ENCODE measurements around the gene PCDHB13. TPM values are rescaled to one million over a fixed set of nuclear protein-coding genes. Genes with fewer than 3 reads are reported as not detected.
"Not testable (repeated sequence)": the region's sequence is repeated elsewhere in the genome, so short reads cannot be mapped to it uniquely, and the experiment has no call there.

PCDHB13 gene
- 2.4 TPM for polyA plus RNA-seq (ENCODE audit: insufficient read length)

GRCh38 chr5:141213656-141214339 is at the start of gene PCDHB13:
TSS of gene PCDHB13 (plus strand) at chr5:141213919. CDS start at chr5:141214124, 205 bp downstream.
- DNase-seq (ENCODE audit: low read depth) = not testable (repeated sequence)

GRCh38 chr5:141172381-141173204 is 41.1 kb upstream of the PCDHB13 start, which contains the start of gene PCDHB7:
TSS of gene PCDHB7 (plus strand) at chr5:141172644. CDS start at chr5:141172836, 192 bp downstream.
- no peak for DNase-seq (ENCODE audit: low read depth)

DNA sequence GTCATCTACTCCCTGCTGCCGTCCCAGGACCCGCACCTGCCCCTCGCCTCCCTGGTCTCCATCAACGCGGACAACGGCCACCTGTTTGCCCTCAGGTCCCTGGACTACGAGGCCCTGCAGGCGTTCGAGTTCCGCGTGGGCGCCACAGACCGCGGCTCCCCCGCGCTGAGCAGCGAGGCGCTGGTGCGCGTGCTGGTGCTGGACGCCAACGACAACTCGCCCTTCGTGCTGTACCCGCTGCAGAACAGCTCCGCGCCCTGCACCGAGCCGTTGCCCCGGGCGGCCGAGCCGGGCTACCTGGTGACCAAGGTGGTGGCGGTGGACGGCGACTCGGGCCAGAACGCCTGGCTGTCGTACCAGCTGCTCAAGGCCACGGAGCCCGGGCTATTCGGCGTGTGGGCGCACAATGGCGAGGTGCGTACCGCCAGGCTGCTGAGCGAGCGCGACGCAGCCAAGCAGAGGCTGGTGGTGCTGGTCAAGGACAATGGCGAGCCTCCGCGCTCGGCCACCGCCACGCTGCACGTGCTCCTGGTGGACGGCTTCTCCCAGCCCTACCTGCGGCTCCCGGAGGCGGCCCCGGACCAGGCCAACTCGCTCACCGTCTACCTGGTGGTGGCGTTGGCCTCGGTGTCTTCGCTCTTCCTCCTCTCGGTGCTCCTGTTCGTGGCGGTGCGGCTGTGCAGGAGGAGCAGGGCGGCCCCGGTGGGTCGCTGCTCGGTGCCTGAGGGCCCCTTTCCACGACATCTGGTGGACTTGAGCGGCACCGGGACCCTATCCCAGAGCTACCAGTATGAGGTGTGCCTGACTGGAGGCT is 39.2 kb upstream of the PCDHB13 start:
- not testable (repeated sequence) for DNase-seq (ENCODE audit: low read depth)

DNA sequence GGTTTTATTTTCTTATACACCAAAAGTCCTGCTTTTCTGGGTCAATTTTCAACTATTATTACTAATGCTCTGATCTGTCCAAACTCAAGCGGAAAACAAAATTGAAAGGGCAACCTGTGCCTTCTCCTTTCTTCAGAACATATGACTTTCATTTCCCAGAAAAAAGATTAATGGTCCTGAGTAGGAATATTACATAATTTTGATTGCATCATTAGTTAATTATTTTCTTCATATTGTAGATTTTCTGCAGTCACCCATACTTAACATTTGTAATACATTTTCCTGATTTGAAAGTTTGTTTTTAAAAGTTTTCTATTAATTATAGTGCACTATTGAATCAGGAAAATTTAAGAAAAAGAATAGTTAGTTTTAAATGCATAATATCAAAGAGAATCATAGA is 37.8 kb upstream of the PCDHB13 start:
- no peak for DNase-seq (ENCODE audit: low read depth)

- DNase-seq (ENCODE audit: low read depth) = not testable (repeated sequence)
These were observed 36.0 kb upstream of the PCDHB13 start, which contains the start of gene PCDHB8 for GRCh38 chr5:141177577-141178191. TSS of gene PCDHB8 (plus strand) at chr5:141177790. CDS start at chr5:141178035, 245 bp downstream.

GRCh38 chr5:141179371-141179770 is 34.3 kb upstream of the PCDHB13 start:
- DNase-seq (ENCODE audit: low read depth) = not testable (repeated sequence)

DNA sequence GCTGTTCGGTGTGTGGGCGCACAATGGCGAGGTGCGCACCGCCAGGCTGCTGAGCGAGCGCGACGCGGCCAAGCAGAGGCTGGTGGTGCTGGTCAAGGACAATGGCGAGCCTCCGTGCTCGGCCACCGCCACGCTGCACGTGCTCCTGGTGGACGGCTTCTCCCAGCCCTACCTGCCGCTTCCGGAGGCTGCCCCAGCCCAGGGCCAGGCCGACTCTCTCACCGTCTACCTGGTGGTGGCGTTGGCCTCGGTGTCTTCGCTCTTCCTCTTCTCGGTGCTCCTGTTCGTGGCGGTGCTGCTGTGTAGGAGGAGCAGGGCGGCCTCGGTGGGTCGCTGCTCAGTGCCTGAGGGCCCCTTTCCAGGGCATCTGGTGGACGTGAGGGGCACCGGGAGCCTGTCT is 33.8 kb upstream of the PCDHB13 start:
- not testable (repeated sequence) for DNase-seq (ENCODE audit: low read depth)

- DNase-seq (ENCODE audit: low read depth) = no peak
These were observed 33.4 kb upstream of the PCDHB13 start for GRCh38 chr5:141180313-141180712.

DNA sequence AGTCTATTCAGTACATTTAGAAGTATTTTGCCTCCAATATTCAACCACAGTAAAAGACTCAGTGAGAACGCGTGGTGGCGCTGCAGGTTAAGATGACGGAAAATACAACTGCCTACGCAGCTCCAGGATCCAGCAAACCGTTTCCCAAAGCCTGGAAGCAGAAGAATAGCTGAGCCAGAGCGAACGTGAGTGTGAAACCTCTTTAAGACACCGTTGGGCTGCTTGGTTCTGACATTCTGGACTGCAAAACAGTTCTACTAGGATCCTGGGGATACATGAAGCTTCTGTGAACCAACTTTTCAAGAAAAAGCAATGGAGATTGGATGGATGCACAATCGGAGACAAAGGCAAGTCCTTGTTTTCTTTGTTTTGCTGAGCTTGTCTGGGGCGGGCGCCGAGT is 31.5 kb upstream of the PCDHB13 start, which contains the start of gene PCDHB16:
TSS of gene PCDHB16 (plus strand) at position 140 of the 400 bp plus-strand sequence. CDS start at position 313, 173 bp downstream.
- no peak for DNase-seq (ENCODE audit: low read depth)

GRCh38 chr5:141184117-141184855 is 29.4 kb upstream of the PCDHB13 start:
- DNase-seq (ENCODE audit: low read depth) = not testable (repeated sequence)

GRCh38 chr5:141186897-141187512 is 26.7 kb upstream of the PCDHB13 start, which contains the start of gene PCDHB9:
TSS of gene PCDHB9 (plus strand) at chr5:141187161. CDS start at chr5:141187319, 158 bp downstream.
- no peak for DNase-seq (ENCODE audit: low read depth)

- not testable (repeated sequence) for DNase-seq (ENCODE audit: low read depth)
These were observed 25.0 kb upstream of the PCDHB13 start for GRCh38 chr5:141188682-141189081.

GRCh38 chr5:141189131-141189530 is 24.6 kb upstream of the PCDHB13 start:
- DNase-seq (ENCODE audit: low read depth) = not testable (repeated sequence)

DNA sequence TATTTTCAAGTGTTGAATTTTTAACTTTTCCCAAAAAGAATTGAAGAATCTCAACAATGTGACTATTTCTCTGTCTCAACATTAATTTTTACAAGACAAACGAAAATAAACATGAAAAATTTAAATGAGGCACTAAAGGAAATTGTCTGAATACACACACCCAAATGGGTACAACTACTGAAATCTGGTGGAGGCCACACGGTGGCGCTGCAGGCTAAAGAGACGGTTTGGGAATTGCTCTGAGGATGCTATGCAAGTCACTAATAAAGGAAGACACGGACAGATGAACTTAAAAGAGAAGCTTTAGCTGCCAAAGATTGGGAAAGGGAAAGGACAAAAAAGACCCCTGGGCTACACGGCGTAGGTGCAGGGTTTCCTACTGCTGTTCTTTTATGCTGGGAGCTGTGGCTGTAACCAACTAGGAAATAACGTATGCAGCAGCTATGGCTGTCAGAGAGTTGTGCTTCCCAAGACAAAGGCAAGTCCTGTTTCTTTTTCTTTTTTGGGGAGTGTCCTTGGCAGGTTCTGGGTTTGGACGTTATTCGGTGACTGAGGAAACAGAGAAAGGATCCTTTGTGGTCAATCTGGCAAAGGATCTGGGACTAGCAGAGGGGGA is 21.5 kb upstream of the PCDHB13 start, which contains the start of gene PCDHB10:
TSS of gene PCDHB10 (plus strand) at position 244 of the 616 bp plus-strand sequence. CDS start at position 444, 200 bp downstream.
- no peak for DNase-seq (ENCODE audit: low read depth)

GRCh38 chr5:141194332-141194731 is 19.4 kb upstream of the PCDHB13 start:
- DNase-seq (ENCODE audit: low read depth) = not testable (repeated sequence)

DNA sequence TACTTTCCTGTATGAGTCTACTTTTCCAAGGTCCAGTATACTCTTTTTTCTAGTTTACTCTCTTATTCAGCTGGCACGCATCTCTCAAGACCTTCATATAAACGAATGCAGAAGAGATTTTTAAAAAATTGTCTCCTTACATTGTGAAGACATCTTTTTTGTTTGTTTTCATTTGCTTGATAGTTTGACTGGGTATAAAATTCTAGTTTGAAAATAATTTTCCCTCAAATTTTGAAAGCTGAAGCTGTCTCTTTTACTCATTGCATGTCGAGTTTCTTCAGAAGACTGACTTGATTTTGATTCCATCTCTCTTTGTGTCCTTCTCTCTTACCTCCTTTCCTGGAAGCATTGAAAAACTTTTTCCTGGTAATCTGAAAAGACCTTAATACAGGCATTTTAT is 17.4 kb upstream of the PCDHB13 start:
- DNase-seq (ENCODE audit: low read depth) = no peak

GRCh38 chr5:141199359-141200235 is 14.1 kb upstream of the PCDHB13 start, which contains the start of gene PCDHB11:
TSS of gene PCDHB11 (plus strand) at chr5:141199627. CDS start at chr5:141199775, 148 bp downstream.
- DNase-seq (ENCODE audit: low read depth) = no peak

GRCh38 chr5:141201126-141201525 is 12.6 kb upstream of the PCDHB13 start:
- DNase-seq (ENCODE audit: low read depth) = not testable (repeated sequence)
